Measurements from ENCODE around the gene FAT1.

DNA sequence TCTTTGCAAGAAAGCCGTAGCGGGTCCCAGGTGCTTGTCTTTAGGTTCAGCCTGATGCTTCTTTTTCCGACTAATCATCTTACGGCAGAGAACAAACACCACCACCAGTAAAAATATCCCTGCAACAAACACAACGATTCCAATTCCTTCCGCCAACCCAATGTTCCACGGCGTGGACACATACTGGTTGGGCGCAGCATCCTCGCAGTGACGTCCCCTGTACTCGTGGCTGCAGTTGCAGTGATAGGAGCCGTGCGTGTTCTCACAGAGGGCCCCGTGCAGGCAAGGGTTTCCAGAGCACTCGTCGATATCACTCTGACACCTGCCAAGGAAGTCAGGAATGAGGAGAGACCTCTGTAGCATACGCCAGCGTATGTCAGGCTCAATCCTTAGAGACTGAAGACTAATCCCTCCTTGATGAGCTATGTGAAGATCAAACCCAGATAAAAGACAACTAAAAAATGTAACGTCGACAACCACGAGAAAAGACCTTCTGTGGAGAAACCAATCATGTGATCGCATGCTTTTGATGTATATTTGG lies 126.7 kb downstream of the FAT1 start:
- TF ChIP-seq, protein P1, sequence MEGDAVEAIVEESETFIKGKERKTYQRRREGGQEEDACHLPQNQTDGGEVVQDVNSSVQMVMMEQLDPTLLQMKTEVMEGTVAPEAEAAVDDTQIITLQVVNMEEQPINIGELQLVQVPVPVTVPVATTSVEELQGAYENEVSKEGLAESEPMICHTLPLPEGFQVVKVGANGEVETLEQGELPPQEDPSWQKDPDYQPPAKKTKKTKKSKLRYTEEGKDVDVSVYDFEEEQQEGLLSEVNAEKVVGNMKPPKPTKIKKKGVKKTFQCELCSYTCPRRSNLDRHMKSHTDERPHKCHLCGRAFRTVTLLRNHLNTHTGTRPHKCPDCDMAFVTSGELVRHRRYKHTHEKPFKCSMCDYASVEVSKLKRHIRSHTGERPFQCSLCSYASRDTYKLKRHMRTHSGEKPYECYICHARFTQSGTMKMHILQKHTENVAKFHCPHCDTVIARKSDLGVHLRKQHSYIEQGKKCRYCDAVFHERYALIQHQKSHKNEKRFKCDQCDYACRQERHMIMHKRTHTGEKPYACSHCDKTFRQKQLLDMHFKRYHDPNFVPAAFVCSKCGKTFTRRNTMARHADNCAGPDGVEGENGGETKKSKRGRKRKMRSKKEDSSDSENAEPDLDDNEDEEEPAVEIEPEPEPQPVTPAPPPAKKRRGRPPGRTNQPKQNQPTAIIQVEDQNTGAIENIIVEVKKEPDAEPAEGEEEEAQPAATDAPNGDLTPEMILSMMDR (IDR thresholded peaks at IDR 0.05): no peak
- TF ChIP-seq POLR2A (IDR thresholded peaks at IDR 0.05): no peak

Data from testis (tissue), 2 donors.